SK-N-SH (cell line): Measurements from ENCODE around the gene MAPK8IP3.

ENCODE experiments used
- CTCF ChIP-seq: fragments of 200-600 bp; sonication (generic); IDR thresholded peaks from 2 replicates; pipeline ENCODE4 v1.6.1; 2017; ENCODE audit warnings: antibody characterized with exemption, mild to moderate bottlenecking, moderate library complexity
- EP300 ChIP-seq, 2 experiments: IDR thresholded peaks; 2 replicates each; pipeline versions ENCODE4 v1.4.0 to v1.6.1; 2012; ENCODE audit warnings: borderline replicate concordance in 1 of 2, low read depth in 1 of 2, low read length in 1 of 2
- EZH2phosphoT487 ChIP-seq: fragments of 200-600 bp; sonication (generic); IDR thresholded peaks from 2 replicates; pipeline ENCODE4 v1.6.1; 2017; ENCODE audit warnings: low read depth, mixed run types, mild to moderate bottlenecking, antibody characterized with exemption, moderate library complexity, borderline replicate concordance
- MXI1 ChIP-seq: IDR thresholded peaks from 2 replicates; pipeline ENCODE4 v1.6.1; 2012; ENCODE audit warnings: mild to moderate bottlenecking, low read depth, low read length, improper control_type of control experiment
- POLR2AphosphoS5 ChIP-seq: IDR thresholded peaks from 2 replicates; pipeline ENCODE4 v1.6.1; 2012; ENCODE audit warnings: low read depth, low read length
- REST ChIP-seq: IDR thresholded peaks from 2 replicates; pipeline ENCODE4 v1.6.1; 2012; ENCODE audit warnings: mild to moderate bottlenecking, low read depth, low read length, moderate library complexity
- ZBTB33 ChIP-seq: IDR thresholded peaks from 2 replicates; pipeline ENCODE4 v1.4.0; 2012; ENCODE audit warnings: low read depth, borderline replicate concordance

- TF ChIP-seq CTCF: no peak
- no peak for TF ChIP-seq MXI1
- TF ChIP-seq REST: no peak
- no peak for TF ChIP-seq EZH2phosphoT487
- no peak for TF ChIP-seq ZBTB33
- TF ChIP-seq POLR2AphosphoS5: no peak
- no peak for TF ChIP-seq EP300 (IDR thresholded peaks at IDR 0.05; ENCODE audit: borderline replicate concordance in 1 of 2, low read depth in 1 of 2, low read length in 1 of 2)
These were observed 31.0 kb upstream of the MAPK8IP3 start for GRCh38 chr16:1674751-1675664.
